ENCODE data around the gene PEA15.

PEA15 gene

GRCh38 chr1:160205242-160206035 lies at the start of gene PEA15:
Gene PEA15 (plus strand): TSS chr1:160205384. CDS start chr1:160211545, 6,161 bp downstream.
- DNase-seq, result no peak

DNA sequence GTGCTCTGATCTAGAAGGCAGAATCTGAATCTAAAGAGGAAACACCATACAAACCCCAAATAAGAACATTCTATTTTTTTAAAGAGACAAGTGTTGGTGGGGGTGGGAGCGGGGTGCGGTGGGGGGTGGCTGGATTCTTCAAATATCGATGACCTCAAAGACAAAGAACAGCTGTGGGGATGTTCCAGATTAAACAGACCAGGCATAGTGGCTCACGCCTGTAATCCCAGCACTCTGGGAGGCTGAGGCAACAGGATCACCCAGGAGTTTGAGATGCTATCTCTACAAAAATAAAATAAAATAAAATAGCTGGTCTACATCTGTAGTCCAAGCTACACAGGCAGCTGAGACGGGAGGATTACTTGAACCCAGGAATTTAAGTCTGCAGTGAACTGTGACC lies 48.8 kb upstream of the PEA15 start:
- DNase-seq, result no peak

DNA sequence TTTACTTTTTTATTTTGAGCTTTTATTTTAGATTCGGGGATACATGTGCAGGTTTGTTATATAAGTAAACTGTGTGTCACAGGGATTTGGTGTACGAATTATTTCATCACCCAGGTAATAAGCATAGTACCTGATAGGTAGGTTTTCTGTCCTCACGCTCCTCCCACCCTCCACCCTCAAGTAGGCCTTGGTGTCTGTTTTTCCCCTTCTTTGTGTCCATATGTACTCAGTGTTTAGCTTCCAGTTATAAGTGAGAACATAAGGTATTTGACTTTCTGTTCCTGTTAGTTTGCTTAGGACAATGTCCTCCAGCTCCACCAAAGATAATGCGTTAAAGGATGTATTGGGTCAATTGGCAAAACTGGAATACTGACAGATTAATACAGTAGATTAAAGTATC lies 48.0 kb upstream of the PEA15 start:
- no peak for DNase-seq

DNA sequence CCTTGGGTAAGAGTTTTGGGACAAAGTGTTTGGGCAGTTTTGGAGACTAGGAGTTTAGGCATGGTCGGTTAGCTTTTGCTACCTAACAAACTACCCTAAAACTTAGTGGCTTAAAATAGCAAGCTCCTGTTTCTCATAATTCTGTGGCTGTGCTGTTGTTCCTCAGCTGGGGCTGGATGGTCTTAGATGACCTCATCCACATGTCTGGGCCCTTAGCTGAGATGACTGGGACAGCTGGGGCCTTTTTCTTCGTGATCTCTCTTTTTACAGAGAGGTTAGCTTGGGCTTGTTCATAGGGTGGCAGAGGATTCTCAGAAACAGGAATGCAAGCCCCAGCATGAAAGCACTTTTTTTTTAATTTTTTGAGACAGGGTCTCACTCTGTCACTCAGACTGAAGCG lies 47.2 kb upstream of the PEA15 start:
- DNase-seq, result no peak

GRCh38 chr1:160158534-160158933 lies 46.6 kb upstream of the PEA15 start:
- DNase-seq, result no peak

DNA sequence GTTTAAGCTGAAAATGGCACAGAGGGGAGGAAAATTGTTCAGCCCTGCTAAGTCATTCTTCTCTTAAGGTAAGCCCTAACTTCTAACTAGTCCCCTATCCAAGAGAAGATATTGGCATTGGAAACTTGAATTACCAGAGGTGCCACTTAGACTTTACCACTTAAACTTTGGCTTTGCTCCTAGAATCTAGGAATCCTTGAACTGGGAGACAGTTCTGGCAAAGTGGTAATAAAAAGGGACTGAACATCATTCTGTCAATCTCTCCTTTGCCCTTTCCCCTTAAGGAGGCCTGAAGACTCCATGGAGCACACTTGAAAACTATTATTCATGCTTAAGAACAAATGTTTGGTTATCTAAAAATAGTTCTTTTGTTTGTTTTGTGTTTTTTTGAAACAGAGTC lies 45.3 kb upstream of the PEA15 start:
- no peak for DNase-seq

- DNase-seq, result no peak
Measured at GRCh38 chr1:160161965-160162705, 43.0 kb upstream of the PEA15 start.

GRCh38 chr1:160162931-160163330 lies 42.3 kb upstream of the PEA15 start:
- DNase-seq, result no peak

DNA sequence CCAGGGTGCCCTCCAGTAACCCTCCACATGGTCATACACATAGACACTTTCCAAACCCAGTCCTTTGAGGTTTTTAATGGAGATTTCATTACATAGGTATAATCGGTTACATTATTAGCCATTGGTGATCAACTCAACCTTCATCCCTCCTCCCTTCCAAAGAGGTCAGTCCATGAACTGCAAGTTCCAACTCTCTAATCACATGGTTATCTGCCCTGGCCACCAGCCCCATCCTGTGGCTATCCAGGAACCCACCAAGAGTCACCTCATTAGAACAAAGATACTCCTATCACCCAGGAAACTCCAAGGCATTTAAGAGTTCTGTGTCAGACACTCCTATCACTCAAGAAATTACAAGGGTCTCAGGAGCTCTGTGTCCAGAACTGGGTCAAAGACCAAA lies 41.6 kb upstream of the PEA15 start:
- no peak for DNase-seq

- DNase-seq, result no peak
Measured at GRCh38 chr1:160164121-160164520, 41.1 kb upstream of the PEA15 start.

DNA sequence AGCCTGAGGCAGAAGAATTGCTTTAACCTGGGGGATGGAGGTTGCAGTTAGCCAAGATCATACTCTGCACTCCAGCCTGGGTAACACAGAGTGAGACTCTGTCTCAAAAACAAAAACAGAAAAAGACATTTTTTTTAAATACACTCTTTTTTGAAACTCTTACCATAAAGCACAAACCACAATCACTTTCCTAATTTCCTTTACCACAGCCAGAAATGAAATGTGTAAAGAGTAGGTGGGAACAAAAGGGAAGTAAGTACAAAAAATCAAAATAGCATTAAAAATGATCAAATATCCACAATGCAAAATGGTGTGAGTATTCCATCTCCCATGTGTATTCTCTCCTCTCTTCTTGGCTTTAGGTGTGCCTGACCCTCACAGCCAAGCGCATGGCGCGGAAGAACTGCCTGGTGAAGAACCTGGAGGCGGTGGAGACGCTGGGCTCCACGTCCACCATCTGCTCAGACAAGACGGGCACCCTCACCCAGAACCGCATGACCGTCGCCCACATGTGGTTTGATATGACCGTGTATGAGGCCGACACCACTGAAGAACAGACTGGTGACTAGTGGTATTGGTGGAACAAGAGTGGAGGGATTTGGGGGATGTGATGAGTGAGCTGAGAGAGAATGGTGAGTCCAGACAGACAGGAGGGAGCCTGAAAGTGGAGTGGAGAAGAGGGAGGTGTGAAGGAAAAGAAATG lies 38.9 kb upstream of the PEA15 start:
- no peak for DNase-seq

- DNase-seq, result no peak
Measured at GRCh38 chr1:160167056-160167455, 38.1 kb upstream of the PEA15 start.

GRCh38 chr1:160167580-160167979 lies 37.6 kb upstream of the PEA15 start:
- no peak for DNase-seq

- DNase-seq, result no peak
Measured at GRCh38 chr1:160168016-160168415, 37.2 kb upstream of the PEA15 start.

GRCh38 chr1:160168609-160169369 lies 36.4 kb upstream of the PEA15 start:
- no peak for DNase-seq

- no peak for DNase-seq
Measured at GRCh38 chr1:160169553-160170399, 35.4 kb upstream of the PEA15 start.

- no peak for DNase-seq
Measured at GRCh38 chr1:160171354-160171753, 33.8 kb upstream of the PEA15 start.

GRCh38 chr1:160171980-160172379 lies 33.2 kb upstream of the PEA15 start:
- no peak for DNase-seq

DNA sequence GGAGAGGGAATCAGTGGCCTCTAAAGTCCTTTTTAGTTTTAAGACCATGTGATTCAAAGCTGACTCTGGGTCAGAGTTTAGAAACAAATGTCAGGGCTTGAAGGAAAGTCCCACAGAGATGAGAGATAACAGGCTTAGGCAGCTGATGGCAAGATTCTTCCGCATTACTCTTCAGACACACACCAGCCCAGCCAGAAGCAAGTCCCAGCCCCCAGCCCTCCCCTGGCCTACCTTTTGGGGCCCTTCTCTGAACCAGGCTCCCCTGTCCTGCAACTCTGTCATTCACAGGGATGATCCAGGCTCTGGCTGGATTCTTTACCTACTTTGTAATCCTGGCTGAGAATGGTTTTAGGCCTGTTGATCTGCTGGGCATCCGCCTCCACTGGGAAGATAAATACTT lies 28.0 kb upstream of the PEA15 start:
- no peak for DNase-seq

GRCh38 chr1:160177667-160178066 lies 27.5 kb upstream of the PEA15 start:
- DNase-seq, result no peak

- DNase-seq, result no peak
Measured at GRCh38 chr1:160178731-160179130, 26.5 kb upstream of the PEA15 start.

DNA sequence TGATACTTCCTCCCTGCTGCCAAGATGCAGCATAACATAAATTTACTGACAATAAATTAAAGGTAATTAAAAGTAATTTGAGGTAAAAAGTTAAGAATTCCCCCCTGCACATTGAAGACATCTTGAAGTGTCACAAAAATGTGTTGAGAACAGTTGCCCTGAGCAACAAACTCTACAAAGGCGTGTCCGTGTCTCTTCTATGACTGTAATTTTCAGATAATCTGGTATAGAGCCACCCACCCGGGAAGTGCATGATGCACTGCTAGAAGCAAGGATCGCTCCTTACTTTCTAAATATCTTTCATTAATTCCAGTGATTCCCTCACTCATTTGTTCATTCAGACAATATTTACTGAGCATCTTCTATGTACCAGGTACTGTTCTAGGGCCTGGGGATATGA lies 25.8 kb upstream of the PEA15 start:
- DNase-seq, result no peak

Data from NCI-H1436 treated with DMSO at 0.1 percent for 48 hours (cell line).